Tibial nerve (tissue), 4 donors: ENCODE measurements around the gene CRYZL1. TPM values are rescaled to one million over a fixed set of nuclear protein-coding genes. Genes with fewer than 3 reads are reported as not detected.
"Not testable (repeated sequence)": the region's sequence is repeated elsewhere in the genome, so short reads cannot be mapped to it uniquely, and the experiment has no call there.

Experiments
- DNase-seq, 2 donors: peaks; one replicate each; pipeline ENCODE4 v3.0.0-alpha.2; 2019; ENCODE audit warnings: low spot score in 2 of 2
- H3K27ac ChIP-seq, 4 donors: fragments of 200-600 bp; sonication (generic) in 3 of 4; one replicate each; pipeline ENCODE4 v1.5.1; 2017 to 2019; ENCODE audit warnings: mild to moderate bottlenecking in 1 of 4
- H3K27me3 ChIP-seq, 2 donors: fragments of 200-600 bp; sonication (generic) in 1 of 2; one replicate each; pipeline versions ENCODE4 v1.5.1 to v1.6.0; 2017 to 2019
- H3K36me3 ChIP-seq, 3 donors: fragments of 200-600 bp; sonication (generic); one replicate each; pipeline ENCODE4 v1.5.1; 2018 to 2019
- H3K4me1 ChIP-seq, 4 donors: fragments of 200-600 bp; sonication (generic) in 3 of 4; one replicate each; pipeline ENCODE4 v1.5.1; 2017 to 2019
- H3K4me3 ChIP-seq, 4 donors: fragments of 200-600 bp; sonication (generic) in 3 of 4; one replicate each; pipeline ENCODE4 v1.5.1; 2017 to 2019; ENCODE audit warnings: mild to moderate bottlenecking in 1 of 4, moderate library complexity in 1 of 4
- H3K9me3 ChIP-seq, 4 donors: fragments of 200-600 bp; sonication (generic) in 3 of 4; one replicate each; pipeline ENCODE4 v1.5.1; 2017 to 2019
- CTCF ChIP-seq, 5 experiments: fragments of 200-600 bp in 3 of 5; fragments of 450-650 bp in 2 of 5; sonication (generic) in 3 of 5; IDR thresholded peaks; one replicate each; pipeline ENCODE4 v1.5.1; 2016 to 2019; ENCODE audit warnings: antibody characterized with exemption in 5 of 5, mild to moderate bottlenecking in 3 of 5, moderate library complexity in 2 of 5
- EP300 ChIP-seq, 2 donors: sonication (generic); formaldehyde crosslinking; IDR thresholded peaks; one replicate each; pipeline ENCODE4 v1.6.1; 2017; ENCODE audit warnings: antibody characterized with exemption in 2 of 2, mild to moderate bottlenecking in 1 of 2
- POLR2A ChIP-seq, 2 donors: fragments of 450-650 bp; IDR thresholded peaks; one replicate each; pipeline ENCODE4 v1.6.1; 2017; ENCODE audit warnings: antibody characterized with exemption in 2 of 2, mild to moderate bottlenecking in 2 of 2, moderate library complexity in 2 of 2
- WGBS, 2 donors: methylation state at CpG; one replicate each; pipeline ENCODE4 v1.1.5; 2018; 5-methylcytosine and 5-hydroxymethylcytosine counted together
- total RNA-seq, 4 donors: library from RNA; depleted of rRNA; stranded (reverse); fragments of >200 nt; gene quantifications; one replicate each; pipeline ENCODE4 v1.1.0, GENCODE V29; 2016

CRYZL1 gene
- total RNA-seq, 4 donors from 2014 or later, result 48.8 to 94.4 (median 74.8) TPM

- 71 to 75% methylated on average over 6 of the region's 6 CpGs for WGBS, 2 donors
- DNase-seq, result no peak
Observed at GRCh38 chr21:33586927-33587326, 54.6 kb downstream of the CRYZL1 start.

GRCh38 chr21:33584455-33584854 is 57.1 kb downstream of the CRYZL1 start:
- Histone ChIP-seq H3K27me3 (no peaks in the 10 kb centered on the region), H3K9me3 (no peaks in the 10 kb centered on the region), H3K36me3 (peaks cover 0 to 17% (median 0%) of the 10 kb centered on the region in 3 donors), H3K4me3 (no peak overlapping the region), H3K27ac (no peak overlapping the region), H3K4me1 (peaks cover 0 to 18% (median 3%) of the 10 kb centered on the region in 4 donors)
- no peak for DNase-seq
- TF ChIP-seq CTCF (IDR thresholded peaks at IDR 0.05) (no peak), EP300 (IDR thresholded peaks at IDR 0.05) (no peak), POLR2A (IDR thresholded peaks at IDR 0.05) (no peak)
- WGBS, 2 donors, result 80 to 86% methylated on average over 3 of the region's 3 CpGs

More at GRCh38 chr21:33586927-33587326, 54.6 kb downstream of the CRYZL1 start:
- Histone ChIP-seq H3K9me3 (no peaks in the 10 kb centered on the region), H3K36me3 (peaks cover 0 to 7% (median 0%) of the 10 kb centered on the region in 3 donors), H3K4me3 (no peak overlapping the region), H3K27me3 (no peaks in the 10 kb centered on the region), H3K27ac (no peak overlapping the region), H3K4me1 (peaks cover 0 to 18% (median 3%) of the 10 kb centered on the region in 4 donors)
- TF ChIP-seq POLR2A (IDR thresholded peaks at IDR 0.05) (no peak), EP300 (IDR thresholded peaks at IDR 0.05) (no peak), CTCF (IDR thresholded peaks at IDR 0.05) (no peak)

DNA sequence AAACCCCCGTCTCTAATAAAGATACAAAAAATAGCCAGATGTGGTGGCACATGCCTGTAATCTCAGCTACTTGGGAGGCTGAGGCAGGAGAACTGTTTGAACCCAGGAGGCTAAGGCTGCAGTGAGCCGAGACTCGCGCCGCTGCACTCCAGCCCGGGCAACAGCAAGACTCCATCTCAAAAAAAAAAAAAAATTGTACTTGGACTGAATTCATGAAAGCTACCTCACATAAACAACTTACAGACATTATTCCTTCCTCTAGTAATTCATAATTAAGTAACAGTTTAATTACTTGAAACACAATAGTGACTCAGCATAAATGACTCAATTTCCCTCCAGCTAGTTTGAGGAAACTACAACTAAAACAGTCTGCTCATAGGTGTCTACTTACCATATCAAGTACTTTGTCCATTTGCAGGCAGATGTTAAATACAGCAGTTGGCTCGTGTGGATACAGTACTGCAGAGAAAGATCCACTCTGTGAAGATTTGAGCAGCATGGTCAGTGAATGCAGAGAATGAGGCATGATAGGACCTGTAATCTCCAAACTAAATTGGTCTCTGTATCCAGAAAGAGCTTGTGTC is 62.5 kb downstream of the CRYZL1 start:
- no peak for DNase-seq
- H3K27me3 ChIP-seq, result no peaks in the 10 kb centered on the region
- TF ChIP-seq POLR2A (IDR thresholded peaks at IDR 0.05) (no peak), EP300 (IDR thresholded peaks at IDR 0.05) (no peak), CTCF (IDR thresholded peaks at IDR 0.05) (no peak)
- no peak overlapping the region for H3K4me3 ChIP-seq
- H3K4me1 ChIP-seq, result no peaks in the 10 kb centered on the region
- H3K36me3 ChIP-seq, result peaks cover 0 to 57% (median 2%) of the 10 kb centered on the region in 3 donors
- H3K9me3 ChIP-seq, result no peaks in the 10 kb centered on the region
- 85 to 88% methylated on average over 7 of the region's 7 CpGs for WGBS, 2 donors
- H3K27ac ChIP-seq, result no peak overlapping the region

DNA sequence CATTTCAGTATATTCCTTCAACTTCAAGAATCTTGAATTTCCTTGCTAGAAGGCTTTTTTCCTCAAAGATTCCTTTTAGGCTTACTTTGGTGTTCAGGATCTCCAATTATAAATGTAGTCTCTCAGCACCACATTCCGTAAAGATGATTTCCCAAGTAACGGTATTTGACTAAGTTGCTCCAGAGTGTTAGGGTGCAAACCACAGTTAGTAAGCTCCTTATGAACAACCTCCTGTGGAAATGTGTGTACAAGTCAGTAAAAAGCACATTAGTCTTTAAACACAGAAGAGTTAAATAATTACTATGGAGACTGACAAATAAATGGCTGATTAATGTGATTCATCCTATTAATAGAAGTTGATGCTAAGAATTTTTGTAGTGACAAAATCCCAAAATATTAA is 63.3 kb downstream of the CRYZL1 start:
- Histone ChIP-seq H3K27me3 (no peaks in the 10 kb centered on the region), H3K4me1 (no peaks in the 10 kb centered on the region), H3K27ac (no peak overlapping the region), H3K36me3 (peaks cover 0 to 66% (median 2%) of the 10 kb centered on the region in 3 donors), H3K9me3 (no peaks in the 10 kb centered on the region), H3K4me3 (no peak overlapping the region)
- DNase-seq, result no peak
- WGBS, 2 donors, result 72 to 89% methylated on average over 2 of the region's 2 CpGs
- TF ChIP-seq POLR2A (IDR thresholded peaks at IDR 0.05) (no peak), CTCF (IDR thresholded peaks at IDR 0.05) (no peak), EP300 (IDR thresholded peaks at IDR 0.05) (no peak)

GRCh38 chr21:33576741-33577141 is 64.8 kb downstream of the CRYZL1 start:
- H3K9me3 ChIP-seq, DNase-seq, H3K27ac ChIP-seq, H3K4me3 ChIP-seq, H3K27me3 ChIP-seq: not testable (repeated sequence)
- WGBS, 2 donors, result 62 to 73% methylated on average over 2 of the region's 2 CpGs
- Histone ChIP-seq H3K4me1 (peaks cover 0 to 12% (median 0%) of the 10 kb centered on the region in 4 donors), H3K36me3 (peaks cover 0 to 69% (median 2%) of the 10 kb centered on the region in 3 donors)
